CD4-positive, alpha-beta T cell treated with Interferon gamma for 1 hour (primary cell): ENCODE data around the gene CCL15.
"Not testable (repeated sequence)": the region's sequence is repeated elsewhere in the genome, so short reads cannot be mapped to it uniquely, and the experiment has no call there.

Experiments used
- DNase-seq: peaks from one replicate; pipeline ENCODE4 v3.0.0-alpha.2; 2020

The CCL15 gene, protein sequence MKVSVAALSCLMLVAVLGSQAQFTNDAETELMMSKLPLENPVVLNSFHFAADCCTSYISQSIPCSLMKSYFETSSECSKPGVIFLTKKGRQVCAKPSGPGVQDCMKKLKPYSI

DNA sequence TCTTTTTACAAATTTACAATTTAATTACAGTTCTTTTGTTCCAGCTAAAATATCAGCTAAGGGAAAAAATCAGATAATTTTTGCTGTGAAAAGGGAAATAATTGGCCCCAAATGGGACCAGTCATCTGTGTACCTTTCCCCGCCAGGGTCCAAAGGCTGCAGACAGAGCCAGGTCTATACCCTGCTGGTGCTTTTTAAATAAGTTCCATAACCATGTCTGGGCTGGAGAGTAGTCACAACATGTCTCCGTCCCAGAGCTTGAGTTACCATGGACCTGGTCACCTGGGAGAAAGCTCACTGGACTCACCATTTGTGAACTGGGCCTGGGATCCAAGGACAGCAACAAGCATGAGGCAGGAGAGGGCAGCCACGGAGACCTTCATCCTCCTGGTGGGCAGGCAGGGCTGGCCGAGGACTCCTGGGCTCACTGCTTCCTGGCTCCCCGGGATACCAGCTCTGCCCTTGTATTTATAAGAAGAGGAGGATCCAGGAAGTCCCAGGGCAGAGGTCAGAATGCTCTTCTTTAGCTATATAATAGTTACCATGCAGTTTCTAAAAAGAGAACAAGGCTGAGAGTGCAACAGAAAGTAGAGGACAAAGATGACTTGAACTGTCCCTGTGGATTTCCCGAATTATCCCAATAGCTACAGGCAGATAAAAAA, at the start of gene CCL15:
CCL15 (minus strand) TSS at position 444 of the 662 bp plus-strand sequence; CDS start at position 383, 61 bp downstream.
- no peak for DNase-seq

DNA sequence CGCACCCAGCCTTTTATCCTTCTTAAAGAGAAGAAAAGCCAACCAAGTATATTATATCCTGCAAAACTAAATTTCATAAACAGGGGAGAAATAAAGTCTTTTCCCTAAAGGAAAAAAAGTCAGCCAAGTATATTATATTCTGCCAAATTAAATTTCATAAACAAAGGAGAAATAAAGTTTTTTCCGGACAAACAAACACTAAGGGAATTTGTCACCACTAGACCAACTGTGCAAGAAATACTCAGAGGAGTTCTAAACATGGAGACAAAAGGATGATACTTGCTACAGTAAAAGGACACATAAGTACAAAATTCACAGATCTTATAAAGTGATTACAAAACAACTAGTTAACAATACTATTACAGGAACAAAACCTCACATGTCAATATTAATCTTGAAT, 48.3 kb upstream of the CCL15 start:
- DNase-seq, result no peak

DNA sequence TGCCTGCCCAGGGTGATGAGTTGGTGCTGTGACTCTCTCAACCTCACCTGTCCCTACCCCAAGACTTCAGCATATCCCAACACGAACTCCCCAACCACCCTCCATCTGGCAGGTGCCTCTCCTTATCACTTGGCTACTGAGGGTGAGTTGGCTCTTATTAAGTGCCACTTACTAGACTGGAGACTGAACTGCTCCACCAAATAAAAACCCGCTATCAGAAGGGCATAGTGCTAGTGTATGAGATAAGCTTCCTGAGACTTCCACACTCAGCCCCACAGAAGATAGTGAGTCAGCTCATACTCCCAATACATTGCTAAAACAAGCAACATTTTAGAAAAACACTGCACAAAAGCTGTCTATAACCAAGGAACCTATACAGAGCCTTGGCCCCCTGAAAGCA, 46.7 kb upstream of the CCL15 start:
- no peak for DNase-seq

DNA sequence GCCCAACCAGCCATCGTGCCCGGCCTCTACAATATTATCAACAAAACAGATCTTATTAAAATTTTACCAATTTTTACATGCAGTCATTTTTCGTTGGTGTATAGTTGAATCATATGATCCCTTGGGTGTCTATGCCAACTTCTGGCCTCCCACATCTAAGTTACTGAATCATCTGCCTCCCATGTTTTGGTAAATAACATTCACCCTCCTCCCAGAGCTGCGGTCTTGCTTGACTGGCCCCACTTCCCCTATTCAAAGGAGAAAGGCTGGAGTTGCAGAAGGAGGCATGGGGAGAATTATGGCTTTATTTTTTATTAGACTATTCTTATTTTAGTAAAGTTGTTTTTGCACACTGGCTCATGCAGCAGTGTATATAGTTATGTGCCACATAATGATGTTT, 34.9 kb upstream of the CCL15 start:
- DNase-seq, result no peak

DNA sequence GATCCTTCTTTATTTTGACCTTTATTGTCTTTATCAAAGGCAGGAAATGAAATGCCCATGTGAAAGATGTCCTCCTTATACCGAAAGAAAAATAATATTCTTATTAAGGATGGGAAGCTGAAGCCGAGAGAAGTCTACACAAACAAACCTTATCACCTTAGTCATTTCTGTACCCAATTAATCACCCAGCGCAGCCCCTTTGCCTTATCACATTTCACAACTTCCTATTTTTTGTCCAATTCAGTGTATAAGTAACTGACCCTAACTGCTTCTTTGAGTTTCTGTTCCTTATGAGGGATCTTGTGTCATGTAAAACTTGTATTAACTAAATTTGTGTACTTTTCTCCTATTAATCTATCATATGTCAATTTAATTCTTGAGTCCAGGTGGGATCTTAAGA, 32.8 kb upstream of the CCL15 start:
- DNase-seq, result no peak

DNA sequence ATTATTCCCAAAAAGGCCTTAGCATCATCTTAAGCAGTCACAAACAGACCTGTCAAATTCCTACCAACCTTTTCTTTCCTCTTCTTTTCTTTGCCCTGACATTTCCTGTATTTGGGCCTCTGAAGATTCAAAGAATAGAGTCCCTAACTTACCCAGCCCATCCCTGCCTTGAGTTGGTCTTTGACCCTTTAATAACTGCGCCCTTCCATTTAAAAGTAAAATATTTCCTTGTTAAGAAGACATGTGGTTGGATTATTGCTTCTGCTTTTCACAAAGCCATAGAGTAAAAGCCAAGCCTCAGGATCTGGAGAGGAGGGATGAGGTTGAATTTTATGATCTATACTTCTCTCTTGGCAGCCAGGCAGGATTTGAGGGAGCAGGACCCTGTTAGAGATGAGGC, 29.6 kb upstream of the CCL15 start:
- DNase-seq, result no peak

DNA sequence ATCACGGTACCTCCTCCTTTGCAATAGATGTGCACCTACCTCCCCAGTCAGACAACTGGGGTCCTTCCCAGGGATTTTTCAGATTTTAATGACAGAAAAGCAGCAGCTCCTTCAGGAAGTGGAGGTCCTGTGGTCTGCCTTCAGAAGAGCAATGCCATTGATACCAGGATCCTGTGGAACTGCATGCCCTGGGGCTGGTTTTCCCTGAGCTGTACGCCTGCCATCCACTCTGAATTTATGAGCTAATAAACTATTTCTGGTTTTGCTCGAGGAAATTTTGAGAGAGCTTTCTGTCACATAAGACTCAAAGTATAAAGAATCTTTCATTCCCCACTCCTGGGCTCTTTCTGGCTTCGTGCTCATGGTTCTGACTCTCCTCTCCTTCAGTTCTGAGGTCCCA, 26.4 kb upstream of the CCL15 start:
- no peak for DNase-seq

DNA sequence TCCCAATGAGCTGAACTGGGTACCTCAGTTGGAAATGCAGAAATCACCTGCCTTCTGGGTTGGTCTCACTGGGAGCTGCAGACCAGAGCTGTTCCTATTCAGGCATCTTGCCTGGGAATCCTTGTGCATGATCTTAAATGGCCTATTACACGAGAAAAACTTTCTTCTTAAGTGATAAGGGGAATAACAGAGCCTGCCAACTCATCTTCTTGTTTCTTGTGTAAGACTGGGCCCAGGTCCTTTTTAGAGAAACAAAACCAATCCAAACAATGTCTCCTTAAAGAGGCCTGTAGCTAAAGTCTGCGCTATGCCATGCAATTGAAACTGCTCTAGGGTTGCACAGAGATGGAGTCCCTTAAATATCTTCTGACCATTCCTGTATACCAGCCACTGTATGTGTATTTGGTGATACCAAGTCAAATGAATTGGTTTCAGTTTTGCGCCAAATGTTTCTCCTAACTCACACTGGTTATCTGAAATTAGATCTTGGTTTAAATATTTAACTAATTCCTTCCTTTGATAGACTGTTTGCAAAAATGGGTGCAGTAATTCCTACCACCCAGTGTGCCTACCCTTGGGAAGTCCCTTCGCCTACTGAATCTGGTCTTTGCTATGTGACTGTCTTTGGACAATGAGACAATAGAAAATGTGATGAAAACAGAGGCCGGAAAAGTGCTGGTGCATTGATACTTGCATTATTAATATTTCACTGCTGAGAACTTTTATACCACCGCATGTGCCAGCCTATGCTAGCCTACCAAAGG, 22.9 kb upstream of the CCL15 start:
- no peak for DNase-seq

DNA sequence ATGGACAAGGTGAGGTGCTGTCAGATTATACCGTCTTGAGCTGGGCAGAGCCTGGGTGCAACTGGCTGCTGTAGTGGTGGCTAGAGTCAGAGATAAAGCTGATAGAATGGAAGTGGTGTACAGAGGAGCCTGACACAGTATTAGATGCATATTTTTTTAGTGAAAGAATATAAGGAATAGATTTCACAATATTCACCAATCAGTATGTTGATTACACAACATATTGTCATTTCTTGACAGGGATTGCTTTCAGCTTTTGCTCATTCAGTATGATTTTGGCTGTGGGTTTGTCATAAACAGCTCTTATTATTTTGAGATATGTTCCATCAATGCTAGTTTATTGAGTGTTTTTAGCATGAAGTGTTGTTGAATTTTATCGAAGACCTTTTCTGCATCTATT, 18.1 kb upstream of the CCL15 start:
- DNase-seq, result no peak

DNA sequence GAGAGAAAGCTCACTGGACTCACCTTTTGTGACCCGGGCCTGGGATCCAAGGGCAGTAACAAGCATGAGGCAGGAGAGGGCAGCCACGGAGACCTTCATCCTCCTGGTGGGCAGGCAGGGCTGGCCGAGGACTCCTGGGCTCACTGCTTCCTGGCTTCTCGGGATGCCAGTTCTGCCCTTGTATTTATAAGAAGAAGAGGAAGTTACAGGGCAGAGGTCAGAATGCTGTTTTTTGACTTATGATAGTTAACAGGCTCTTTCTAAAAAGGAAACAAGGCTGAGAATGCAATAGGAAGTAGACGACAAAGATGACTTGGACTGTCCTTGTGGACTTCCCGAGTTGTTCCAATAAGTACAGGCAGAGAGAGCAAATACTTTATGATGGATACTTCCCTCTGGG, 16.4 kb upstream of the CCL15 start, which contains the start of gene CCL23:
CCL23 (minus strand) TSS at position 174 of the 400 bp plus-strand sequence; CDS start at position 99, 75 bp downstream.
- DNase-seq, result peak; percentile 3

DNA sequence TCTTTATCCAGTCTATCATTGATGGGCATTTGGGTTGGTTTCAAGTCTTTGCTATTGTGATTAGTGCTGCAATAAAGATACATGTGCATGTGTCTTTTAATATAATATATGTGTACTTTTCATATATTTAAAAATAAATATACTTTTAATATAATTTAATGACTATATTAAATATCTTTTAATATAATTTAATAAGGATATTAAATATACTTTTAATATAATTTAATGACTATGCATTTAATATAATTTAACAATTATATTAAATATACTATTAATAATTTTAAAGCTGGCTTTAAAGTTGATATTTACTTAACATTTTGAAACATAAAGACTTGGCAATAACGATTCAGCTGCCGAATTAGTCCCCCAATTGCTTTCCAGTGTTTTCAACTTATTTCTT, 15.2 kb upstream of the CCL15 start:
- no peak for DNase-seq

DNA sequence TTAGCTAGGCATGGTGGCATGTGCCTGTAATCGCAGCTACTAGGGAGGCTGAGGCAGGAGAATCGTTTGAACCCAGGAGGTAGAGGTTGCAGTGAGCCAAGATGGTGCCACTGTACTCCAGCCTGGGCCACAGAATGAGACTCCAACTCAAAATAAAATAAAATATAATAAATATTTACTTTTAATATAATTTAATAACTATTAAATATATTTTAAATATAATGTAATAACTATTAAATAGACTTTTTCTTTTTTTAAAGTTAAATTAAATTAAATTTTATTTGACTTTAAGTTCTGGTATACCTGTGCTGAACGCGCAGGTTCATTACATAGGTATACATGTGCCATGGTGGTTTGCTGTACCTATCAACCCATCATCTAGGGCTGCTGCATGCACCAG, 14.5 kb upstream of the CCL15 start:
- DNase-seq, result not testable (repeated sequence)

DNA sequence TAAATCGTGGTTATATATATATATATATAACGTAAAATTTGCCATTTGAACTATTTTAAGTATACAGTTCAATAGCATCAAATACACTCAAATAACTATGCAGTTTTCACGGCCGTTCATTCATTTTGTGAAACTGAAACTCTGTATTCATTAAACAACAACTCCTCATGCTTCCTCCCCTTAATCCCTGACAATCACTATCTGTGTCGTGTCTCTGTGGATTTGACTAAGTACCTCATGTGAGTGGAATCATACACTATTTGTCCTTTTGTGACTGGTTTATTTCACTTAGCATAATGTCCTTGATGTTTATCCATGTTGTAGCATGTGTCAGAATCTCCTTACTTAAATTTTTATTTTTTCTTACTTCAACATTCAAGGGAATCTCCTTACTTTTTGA, 13.6 kb upstream of the CCL15 start:
- no peak for DNase-seq

DNA sequence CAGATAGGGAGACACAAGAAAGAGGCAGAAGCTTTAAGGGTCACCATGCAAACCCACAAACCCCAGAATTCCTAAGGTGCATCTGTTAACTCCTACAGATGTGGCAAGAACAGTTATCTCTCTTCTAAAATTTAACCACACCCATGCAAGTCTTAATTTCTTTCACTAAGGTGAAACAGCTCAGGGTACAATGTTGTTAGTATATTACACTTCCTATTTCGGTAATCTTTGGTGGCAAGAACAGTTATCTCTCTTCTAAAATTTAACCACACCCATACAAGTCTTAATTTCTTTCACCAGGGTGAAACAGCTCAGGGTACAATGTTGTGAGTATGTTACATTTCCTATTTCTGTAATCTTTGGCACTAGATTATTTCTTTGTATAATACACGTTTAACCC, 9.8 kb upstream of the CCL15 start:
- DNase-seq, result no peak

DNA sequence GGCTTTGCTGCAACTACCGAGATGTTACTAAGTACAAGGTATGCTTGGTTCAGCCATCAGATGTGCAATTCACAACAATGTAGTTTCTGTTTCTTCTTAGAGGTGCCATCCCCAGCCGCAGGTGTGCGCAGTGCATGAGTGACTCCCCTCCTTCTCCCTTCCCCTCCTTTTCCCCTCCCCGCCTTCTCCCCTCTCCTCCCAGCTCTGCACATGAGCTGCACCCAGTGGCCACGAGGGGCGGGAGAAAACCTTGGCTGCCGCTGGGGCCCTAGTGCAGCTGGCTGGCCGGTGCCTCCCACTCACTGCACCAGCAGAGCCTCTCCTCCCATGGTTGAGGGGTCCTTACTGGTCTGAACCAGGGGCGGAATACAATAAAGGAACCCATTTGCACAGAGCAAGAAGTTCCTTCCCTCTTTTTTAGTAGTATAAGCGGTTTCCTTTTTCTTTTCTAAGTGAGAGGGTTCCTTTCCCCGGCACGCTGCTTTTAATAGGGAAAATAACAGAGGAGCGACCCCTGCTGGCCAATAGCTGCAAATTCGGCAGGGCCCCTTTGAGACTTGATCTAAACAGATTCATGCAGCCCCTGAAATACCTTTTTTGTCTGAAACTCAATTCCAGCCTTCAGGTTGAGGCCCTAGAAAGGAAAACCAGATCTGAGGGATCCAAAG, 7.8 kb upstream of the CCL15 start:
- DNase-seq, result peak; percentile 4

DNA sequence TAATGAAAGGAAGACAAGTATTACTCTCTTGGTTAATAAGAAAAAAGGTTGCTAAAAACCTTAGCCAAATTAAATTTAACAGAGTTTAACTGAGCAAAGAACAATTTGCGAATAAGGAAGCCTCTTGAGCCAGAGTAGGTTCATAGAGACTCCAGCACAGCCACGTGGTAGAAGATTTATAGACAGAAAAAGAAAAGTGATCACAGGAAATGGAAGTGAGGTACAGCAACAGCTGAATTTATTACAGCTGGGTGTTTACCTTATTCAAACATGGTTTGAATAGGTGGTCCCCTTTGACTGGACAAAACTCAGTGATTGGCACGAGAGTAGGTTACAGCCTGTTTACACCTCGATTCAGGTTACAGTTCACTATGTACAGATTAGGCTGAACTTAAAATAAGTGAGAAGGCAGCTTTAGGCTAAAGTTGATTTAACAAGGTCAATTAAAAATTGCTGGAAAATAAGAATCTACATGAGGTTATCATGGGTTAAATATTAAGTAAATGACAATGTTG, 3.3 kb upstream of the CCL15 start:
- no peak for DNase-seq

DNA sequence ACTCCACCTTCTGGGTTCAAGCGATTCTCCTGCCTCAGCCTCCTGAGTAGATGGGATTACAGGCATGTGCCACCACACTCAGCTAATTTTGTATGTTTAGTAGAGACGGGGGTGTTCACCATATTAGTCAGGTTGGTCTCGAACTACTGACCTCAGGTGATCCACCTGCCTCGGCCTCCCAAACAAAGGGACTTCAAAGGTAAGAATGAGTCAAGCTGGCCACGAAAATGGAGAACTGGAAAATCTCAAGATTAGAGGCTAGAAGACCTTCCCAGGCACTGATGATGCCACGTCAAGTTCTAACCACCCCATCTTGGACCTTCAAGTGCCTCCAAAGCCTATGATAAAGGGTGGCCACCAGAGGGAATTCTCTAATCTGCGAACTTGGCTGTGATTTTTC, 1.3 kb upstream of the CCL15 start:
- DNase-seq, result no peak

DNA sequence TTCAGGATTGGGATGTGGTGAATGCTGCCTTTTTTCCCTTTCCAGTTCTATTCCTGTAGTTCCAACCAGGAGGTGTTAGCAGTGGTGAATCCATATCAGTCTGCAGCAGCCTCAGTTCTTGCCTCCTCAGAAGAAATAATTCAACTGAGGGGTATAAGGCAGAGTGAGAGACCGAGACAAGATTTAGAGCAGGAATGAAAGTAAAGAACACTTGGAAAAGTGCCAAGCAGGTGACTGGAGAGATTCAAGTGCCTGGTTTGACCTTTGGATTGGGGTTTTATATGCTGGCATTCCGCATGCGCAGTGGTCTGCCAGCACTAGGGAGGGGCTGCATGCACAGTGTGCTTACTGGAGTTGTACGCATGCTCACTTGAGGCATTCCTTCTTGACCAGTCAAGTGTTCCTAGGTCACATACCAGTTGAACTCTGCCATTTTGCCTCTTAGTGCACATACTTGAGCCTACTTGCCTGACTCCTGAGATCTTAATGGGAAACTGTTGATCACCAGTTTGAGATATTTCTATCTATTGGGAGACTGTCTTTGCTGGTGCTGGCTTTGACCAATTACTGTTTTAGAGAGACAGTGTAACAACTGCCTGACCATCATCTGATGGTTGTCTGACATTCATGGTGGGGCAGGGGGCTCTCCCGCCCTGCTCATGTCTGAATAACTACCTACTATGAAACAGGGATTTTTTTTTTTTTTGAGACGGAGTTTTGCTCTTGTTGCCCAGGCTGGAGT, 680 bp upstream of the CCL15 start:
- no peak for DNase-seq

DNA sequence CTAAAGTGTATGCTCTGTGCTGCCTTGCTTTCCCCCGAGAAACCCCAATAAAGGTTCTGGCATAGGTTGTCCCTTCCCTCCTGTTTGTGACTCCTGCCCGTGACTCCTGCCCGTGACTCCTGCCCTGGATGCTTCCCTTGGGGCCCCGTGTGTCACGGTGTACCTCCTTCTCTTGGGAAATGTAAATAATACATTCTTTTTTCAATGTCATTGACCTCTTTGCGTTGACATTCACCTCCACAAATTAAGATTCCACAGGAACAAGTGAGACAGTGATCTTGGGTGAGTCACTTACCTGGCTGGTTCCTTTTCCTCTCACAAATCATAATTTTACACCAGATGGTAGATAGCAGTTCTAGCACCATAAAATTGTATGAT, 632 bp downstream of the CCL15 start:
- DNase-seq, result no peak

DNA sequence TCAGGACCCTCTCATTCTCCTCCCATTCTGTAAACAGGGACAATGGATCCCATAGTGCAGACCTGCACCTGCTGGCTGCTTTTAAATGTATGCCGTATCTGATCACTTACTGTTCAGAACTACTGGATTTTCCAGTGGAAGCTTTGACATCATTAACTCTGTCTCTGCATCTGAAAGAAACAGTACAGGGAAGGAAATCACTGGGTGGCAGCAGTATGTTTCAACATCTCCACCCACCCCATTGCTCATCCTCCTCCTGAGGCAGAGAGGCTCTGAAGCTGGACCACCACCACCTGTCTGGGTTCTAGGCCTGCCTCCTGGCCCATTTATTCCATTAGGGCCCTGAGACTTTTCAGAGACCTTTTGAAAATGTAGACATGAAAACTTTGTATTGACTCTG, 2.6 kb downstream of the CCL15 start:
- DNase-seq, result no peak

DNA sequence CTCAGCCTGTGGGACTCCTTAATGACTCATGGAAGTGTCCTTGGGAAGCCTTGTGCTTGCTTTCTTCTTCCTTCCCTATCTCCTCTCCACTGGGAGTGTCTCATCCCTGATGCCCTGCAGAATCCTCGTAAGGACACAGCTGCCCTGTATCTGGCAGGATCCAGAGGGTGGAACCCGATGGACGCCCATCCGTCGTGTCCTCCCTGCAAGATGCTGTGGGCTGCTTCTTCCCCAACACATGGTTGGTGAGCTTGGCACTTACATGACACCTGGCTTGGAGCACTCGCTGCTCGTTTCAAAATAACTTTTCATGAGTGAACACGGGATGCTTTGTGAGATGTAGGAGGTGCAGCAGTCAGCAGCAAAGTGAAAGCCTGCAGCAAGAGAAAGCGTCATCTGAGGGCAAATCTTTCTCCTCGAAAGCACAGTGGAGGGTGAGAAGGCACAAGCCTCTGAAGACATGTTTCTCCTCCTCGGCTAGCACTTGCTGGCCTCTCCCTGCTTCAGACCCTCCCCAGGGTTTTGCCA, 3.3 kb downstream of the CCL15 start:
- no peak for DNase-seq

DNA sequence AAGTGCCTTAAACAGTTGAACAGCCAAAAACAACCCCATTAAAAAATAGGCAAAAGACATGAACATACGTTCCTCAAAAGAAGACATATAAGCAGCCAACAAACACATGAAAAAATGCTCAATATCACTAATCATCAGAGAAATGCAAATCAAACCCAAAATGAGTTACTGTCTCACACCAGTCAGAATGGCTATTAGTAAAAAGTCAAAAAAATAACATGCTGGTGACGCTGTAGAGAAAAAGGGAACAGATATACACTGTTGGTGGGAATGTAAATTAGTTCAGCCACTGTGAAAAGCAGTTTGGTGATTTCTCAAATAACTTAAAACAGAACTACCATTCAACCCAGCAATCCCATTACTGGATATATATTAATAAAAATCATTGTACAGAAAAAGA, 6.0 kb downstream of the CCL15 start:
- not testable (repeated sequence) for DNase-seq

DNA sequence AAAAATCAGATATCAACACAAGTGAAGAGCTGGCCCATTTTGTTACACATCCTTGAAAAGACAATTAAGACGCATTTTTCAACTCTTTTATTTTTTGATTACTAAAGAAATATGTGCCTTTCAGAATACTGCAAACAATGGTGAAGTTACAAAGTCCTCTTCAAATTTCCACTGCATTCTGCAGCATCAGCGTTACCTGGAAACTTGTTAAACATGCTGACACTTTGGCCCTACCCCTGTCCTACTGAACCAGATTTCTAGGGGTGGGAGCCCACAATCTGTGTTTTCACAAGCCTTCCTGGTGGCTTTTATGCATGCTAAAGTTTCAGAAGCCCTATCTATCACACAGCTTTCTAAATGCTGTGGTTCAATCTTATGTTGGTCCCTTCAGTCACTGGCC, 10.3 kb downstream of the CCL15 start:
- DNase-seq, result no peak
